ENCODE results near the gene ERAP2. TPM values are rescaled to one million over a fixed set of nuclear protein-coding genes. Genes with fewer than 3 reads are reported as not detected.
A peak's percentile ranks its signal among the peaks of the same experiment; 100 is the strongest.

The ERAP2 gene
- total and polyA plus RNA-seq, 10 of the 15 experiments (the other 5 are each of a cell fraction or from before 2014, with no cell fraction given), result 4.0 to 28.7 (median 11.7) TPM

DNA sequence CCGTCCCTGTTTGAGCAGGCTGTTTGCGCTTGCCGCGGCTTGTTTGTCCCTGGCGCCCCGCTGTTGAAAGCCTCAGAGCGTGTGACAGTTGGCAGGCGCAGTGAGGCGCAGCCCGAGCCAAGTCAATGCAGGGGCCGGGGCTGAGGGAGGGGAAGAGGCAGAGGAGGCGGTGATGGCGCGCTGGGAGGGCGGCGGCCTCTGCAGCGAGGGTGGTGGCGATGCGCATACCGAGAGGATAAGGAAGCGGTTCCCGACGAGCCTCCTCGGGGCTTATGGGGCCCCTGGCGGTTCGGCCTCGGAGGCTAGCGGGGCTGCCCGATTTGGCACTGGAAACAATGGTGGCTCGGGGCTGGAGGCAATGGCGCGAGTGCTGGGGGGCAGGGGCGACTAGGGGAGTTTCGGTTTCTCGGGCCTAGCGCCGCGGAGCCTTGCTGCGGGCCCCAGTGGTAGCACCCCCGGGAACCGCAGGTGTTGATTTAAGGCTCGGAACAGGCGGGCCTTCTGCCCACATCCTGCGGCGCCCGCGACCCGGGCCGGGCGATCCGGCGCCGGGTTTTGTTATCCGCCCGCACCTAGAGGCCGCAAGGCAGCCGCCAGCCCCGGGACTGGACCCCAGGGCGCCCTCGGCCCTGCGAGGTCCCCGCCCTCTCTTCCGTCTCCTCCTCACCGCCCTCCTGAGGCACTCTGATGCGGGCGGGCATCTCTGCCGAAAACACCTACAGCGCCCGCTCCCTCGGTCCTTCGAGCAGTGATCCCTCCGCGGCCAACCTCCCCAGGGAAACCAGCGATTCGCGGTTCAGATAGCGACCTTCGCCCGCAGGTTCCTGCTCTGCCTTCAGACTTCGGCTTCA is 58.6 kb downstream of the ERAP2 start (continued):
- TF ChIP-seq, protein P1, sequence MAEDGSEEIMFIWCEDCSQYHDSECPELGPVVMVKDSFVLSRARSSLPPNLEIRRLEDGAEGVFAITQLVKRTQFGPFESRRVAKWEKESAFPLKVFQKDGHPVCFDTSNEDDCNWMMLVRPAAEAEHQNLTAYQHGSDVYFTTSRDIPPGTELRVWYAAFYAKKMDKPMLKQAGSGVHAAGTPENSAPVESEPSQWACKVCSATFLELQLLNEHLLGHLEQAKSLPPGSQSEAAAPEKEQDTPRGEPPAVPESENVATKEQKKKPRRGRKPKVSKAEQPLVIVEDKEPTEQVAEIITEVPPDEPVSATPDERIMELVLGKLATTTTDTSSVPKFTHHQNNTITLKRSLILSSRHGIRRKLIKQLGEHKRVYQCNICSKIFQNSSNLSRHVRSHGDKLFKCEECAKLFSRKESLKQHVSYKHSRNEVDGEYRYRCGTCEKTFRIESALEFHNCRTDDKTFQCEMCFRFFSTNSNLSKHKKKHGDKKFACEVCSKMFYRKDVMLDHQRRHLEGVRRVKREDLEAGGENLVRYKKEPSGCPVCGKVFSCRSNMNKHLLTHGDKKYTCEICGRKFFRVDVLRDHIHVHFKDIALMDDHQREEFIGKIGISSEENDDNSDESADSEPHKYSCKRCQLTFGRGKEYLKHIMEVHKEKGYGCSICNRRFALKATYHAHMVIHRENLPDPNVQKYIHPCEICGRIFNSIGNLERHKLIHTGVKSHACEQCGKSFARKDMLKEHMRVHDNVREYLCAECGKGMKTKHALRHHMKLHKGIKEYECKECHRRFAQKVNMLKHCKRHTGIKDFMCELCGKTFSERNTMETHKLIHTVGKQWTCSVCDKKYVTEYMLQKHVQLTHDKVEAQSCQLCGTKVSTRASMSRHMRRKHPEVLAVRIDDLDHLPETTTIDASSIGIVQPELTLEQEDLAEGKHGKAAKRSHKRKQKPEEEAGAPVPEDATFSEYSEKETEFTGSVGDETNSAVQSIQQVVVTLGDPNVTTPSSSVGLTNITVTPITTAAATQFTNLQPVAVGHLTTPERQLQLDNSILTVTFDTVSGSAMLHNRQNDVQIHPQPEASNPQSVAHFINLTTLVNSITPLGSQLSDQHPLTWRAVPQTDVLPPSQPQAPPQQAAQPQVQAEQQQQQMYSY (CRISPR knock-in tag; IDR thresholded peaks at IDR 0.05), result no peak
- peak; percentile 80 for TF ChIP-seq SMAD5 (IDR thresholded peaks at IDR 0.05; ENCODE audit: low read depth)
- TF ChIP-seq, protein P2, sequence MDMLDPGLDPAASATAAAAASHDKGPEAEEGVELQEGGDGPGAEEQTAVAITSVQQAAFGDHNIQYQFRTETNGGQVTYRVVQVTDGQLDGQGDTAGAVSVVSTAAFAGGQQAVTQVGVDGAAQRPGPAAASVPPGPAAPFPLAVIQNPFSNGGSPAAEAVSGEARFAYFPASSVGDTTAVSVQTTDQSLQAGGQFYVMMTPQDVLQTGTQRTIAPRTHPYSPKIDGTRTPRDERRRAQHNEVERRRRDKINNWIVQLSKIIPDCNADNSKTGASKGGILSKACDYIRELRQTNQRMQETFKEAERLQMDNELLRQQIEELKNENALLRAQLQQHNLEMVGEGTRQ (IDR thresholded peaks at IDR 0.05; ENCODE audit: borderline replicate concordance, low read depth, low read length), result no peak
- TF ChIP-seq STAT1 (conservative IDR thresholded peaks at IDR 0.05), result peak; percentile 83
- TF ChIP-seq, protein P3, sequence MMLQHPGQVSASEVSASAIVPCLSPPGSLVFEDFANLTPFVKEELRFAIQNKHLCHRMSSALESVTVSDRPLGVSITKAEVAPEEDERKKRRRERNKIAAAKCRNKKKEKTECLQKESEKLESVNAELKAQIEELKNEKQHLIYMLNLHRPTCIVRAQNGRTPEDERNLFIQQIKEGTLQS (IDR thresholded peaks at IDR 0.05; ENCODE audit: borderline replicate concordance, extremely low read depth, low read depth, low read length), result no peak
- TF ChIP-seq POLR2AphosphoS5 (IDR thresholded peaks at IDR 0.05; ENCODE audit: low read length), result peak; percentile 81
- TF ChIP-seq, protein P4, sequence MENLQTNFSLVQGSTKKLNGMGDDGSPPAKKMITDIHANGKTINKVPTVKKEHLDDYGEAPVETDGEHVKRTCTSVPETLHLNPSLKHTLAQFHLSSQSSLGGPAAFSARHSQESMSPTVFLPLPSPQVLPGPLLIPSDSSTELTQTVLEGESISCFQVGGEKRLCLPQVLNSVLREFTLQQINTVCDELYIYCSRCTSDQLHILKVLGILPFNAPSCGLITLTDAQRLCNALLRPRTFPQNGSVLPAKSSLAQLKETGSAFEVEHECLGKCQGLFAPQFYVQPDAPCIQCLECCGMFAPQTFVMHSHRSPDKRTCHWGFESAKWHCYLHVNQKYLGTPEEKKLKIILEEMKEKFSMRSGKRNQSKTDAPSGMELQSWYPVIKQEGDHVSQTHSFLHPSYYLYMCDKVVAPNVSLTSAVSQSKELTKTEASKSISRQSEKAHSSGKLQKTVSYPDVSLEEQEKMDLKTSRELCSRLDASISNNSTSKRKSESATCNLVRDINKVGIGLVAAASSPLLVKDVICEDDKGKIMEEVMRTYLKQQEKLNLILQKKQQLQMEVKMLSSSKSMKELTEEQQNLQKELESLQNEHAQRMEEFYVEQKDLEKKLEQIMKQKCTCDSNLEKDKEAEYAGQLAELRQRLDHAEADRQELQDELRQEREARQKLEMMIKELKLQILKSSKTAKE (IDR thresholded peaks at IDR 0.05; ENCODE audit: low read depth, poor library complexity, severe bottlenecking), result no peak
- TF ChIP-seq CHD4 (IDR thresholded peaks at IDR 0.05), result no peak
- TF ChIP-seq YBX1 (IDR thresholded peaks at IDR 0.05), result no peak
- TF ChIP-seq MYB (IDR thresholded peaks at IDR 0.05; ENCODE audit: borderline replicate concordance, low read depth, low read length), result 0 out of 2 replicates have a peak, but pooled peaks have one; percentile 37
- no peak for TF ChIP-seq SREBF2 (IDR thresholded peaks at IDR 0.05; ENCODE audit: low read length)
- TF ChIP-seq RAD51 (IDR thresholded peaks at IDR 0.05), result no peak
- peak; percentile 77 for TF ChIP-seq POU2F2 (IDR thresholded peaks at IDR 0.05; ENCODE audit: borderline replicate concordance, low read depth, low read length)
- TF ChIP-seq RAD21 (IDR thresholded peaks at IDR 0.05; ENCODE audit: insufficient read depth, low read depth, low read length), result no peak
- no peak for TF ChIP-seq CEBPB (IDR thresholded peaks at IDR 0.05; ENCODE audit: borderline replicate concordance in 1 of 2, low read depth in 2 of 2, low read length in 2 of 2)
- TF ChIP-seq NRF1 (conservative IDR thresholded peaks at IDR 0.05; ENCODE audit: low read depth, low read length), result no peak
- no peak for TF ChIP-seq SUZ12 (IDR thresholded peaks at IDR 0.05; ENCODE audit: unreplicated experiment)
- TF ChIP-seq, protein P5, sequence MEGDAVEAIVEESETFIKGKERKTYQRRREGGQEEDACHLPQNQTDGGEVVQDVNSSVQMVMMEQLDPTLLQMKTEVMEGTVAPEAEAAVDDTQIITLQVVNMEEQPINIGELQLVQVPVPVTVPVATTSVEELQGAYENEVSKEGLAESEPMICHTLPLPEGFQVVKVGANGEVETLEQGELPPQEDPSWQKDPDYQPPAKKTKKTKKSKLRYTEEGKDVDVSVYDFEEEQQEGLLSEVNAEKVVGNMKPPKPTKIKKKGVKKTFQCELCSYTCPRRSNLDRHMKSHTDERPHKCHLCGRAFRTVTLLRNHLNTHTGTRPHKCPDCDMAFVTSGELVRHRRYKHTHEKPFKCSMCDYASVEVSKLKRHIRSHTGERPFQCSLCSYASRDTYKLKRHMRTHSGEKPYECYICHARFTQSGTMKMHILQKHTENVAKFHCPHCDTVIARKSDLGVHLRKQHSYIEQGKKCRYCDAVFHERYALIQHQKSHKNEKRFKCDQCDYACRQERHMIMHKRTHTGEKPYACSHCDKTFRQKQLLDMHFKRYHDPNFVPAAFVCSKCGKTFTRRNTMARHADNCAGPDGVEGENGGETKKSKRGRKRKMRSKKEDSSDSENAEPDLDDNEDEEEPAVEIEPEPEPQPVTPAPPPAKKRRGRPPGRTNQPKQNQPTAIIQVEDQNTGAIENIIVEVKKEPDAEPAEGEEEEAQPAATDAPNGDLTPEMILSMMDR (IDR thresholded peaks at IDR 0.05 in 2 of 3, conservative IDR thresholded peaks at IDR 0.05 in 1 of 3; ENCODE audit: control insufficient read depth in 2 of 3, extremely low read depth in 1 of 3, insufficient read depth in 1 of 3, low read depth in 3 of 3, low read length in 3 of 3), result no peak
- TF ChIP-seq ETV6 (conservative IDR thresholded peaks at IDR 0.05 in 1 of 2, IDR thresholded peaks at IDR 0.05 in 1 of 2; ENCODE audit: borderline replicate concordance in 1 of 2, low read depth in 1 of 2), result peak in 1 of 2 experiments; percentile 64; a peak in 1 of 4 replicates

Measured in GM12878 (cell line).